HepG2 (cell line): ENCODE measurements around the gene GDAP2. TPM values are rescaled to one million over a fixed set of nuclear protein-coding genes. Genes with fewer than 3 reads are reported as not detected.
A peak's percentile ranks its signal among the peaks of the same experiment; 100 is the strongest.

Experiments used
- ASH2L ChIP-seq: fragments of 300-600, 200-600 bp; sonication (generic); IDR thresholded peaks from 2 replicates; pipeline ENCODE4 v1.7.0; 2017; ENCODE audit warnings: low read depth, mild to moderate bottlenecking, moderate library complexity, mixed read lengths, low read length; ENCODE audit not compliant: insufficient read length
- FOXM1 ChIP-seq: sonication (generic); formaldehyde crosslinking; IDR thresholded peaks from 2 replicates; pipeline ENCODE4 v1.5.0; 2020; ENCODE audit warnings: missing genetic modification reagents
- HDAC1 ChIP-seq: sonication (generic); formaldehyde crosslinking; IDR thresholded peaks from 2 replicates; pipeline ENCODE4 v1.5.1; 2020; ENCODE audit warnings: mild to moderate bottlenecking, missing genetic modification reagents
- HHEX ChIP-seq: IDR thresholded peaks from 2 replicates; pipeline ENCODE4 v1.6.1; 2016; ENCODE audit warnings: control low read depth
- ISX ChIP-seq: sonication (generic); formaldehyde crosslinking; conservative IDR thresholded peaks from 2 replicates; pipeline ENCODE4 v1.5.0; 2020; ENCODE audit warnings: missing genetic modification reagents
- JUND ChIP-seq: sonication (generic); formaldehyde crosslinking; IDR thresholded peaks from 2 replicates; pipeline ENCODE4 v1.8.0; 2022; ENCODE audit warnings: mild to moderate bottlenecking, missing genetic modification reagents
- NR3C1 ChIP-seq: sonication (generic); formaldehyde crosslinking; IDR thresholded peaks from 2 replicates; pipeline ENCODE4 v1.4.0; 2020; ENCODE audit warnings: missing genetic modification reagents
- PCBP2 ChIP-seq: fragments of 200-400 bp; formaldehyde crosslinking; optimal IDR thresholded peaks from 2 replicates; pipeline ENCODE3; 2018; ENCODE audit warnings: low read length, low read depth; ENCODE audit not compliant: poor library complexity, severe bottlenecking
- RFX1 ChIP-seq: fragments of 450-650 bp; IDR thresholded peaks from 2 replicates; pipeline ENCODE4 v1.6.1; 2017
- ZBTB1 ChIP-seq: sonication (generic); formaldehyde crosslinking; IDR thresholded peaks from 2 replicates; pipeline ENCODE4 v1.4.0; 2020; ENCODE audit warnings: missing genetic modification reagents, borderline replicate concordance
- ZFP37 ChIP-seq: sonication (generic); formaldehyde crosslinking; IDR thresholded peaks from 2 replicates; pipeline ENCODE4 v1.4.0; 2020; ENCODE audit warnings: missing genetic modification reagents, borderline replicate concordance
- ZNF136 ChIP-seq: sonication (generic); formaldehyde crosslinking; IDR thresholded peaks from 2 replicates; pipeline ENCODE4 v1.8.1; 2022; ENCODE audit warnings: low read depth, mild to moderate bottlenecking, moderate library complexity, missing genetic modification reagents
- ZNF205 ChIP-seq: IDR thresholded peaks from 2 replicates; pipeline ENCODE4 v1.6.1; 2018; ENCODE audit warnings: missing biosample characterization, missing genetic modification reagents
- ZNF549 ChIP-seq: sonication (generic); formaldehyde crosslinking; IDR thresholded peaks from 2 replicates; pipeline ENCODE4 v1.5.0; 2020; ENCODE audit warnings: missing genetic modification reagents
- ZNF556 ChIP-seq: sonication (generic); formaldehyde crosslinking; IDR thresholded peaks from 2 replicates; pipeline ENCODE4 v1.4.0; 2020; ENCODE audit warnings: mild to moderate bottlenecking, missing genetic modification reagents, borderline replicate concordance
- ZNF616 ChIP-seq: sonication (generic); formaldehyde crosslinking; IDR thresholded peaks from 2 replicates; pipeline ENCODE4 v1.5.0; 2020; ENCODE audit warnings: low read depth, mild to moderate bottlenecking, missing genetic modification reagents
- ZNF775 ChIP-seq: sonication (generic); formaldehyde crosslinking; IDR thresholded peaks from 2 replicates; pipeline ENCODE4 v1.4.0; 2020; ENCODE audit warnings: missing genetic modification reagents, mild to moderate bottlenecking, moderate library complexity, borderline replicate concordance
- polyA plus RNA-seq, 8 experiments: library from polyadenylated mRNA; depleted of rRNA in 3 of 8; stranded (reverse) in 7 of 8; unstranded in 1 of 8; fragments of >200 nt; fragmentation: Illumina TruSeq in 4 of 8; extraction: Trizol in 4 of 8; gene quantifications; 2 replicates each; pipeline versions ENCODE4 v1.2.1 to v1.2.3, GENCODE V29; 2011 to 2016; ENCODE audit warnings: low read depth in 4 of 8, missing spikeins in 1 of 8, mixed read lengths in 1 of 8; ENCODE audit not compliant: insufficient read depth in 1 of 8
- total RNA-seq, 5 experiments: library from RNA; depleted of rRNA; stranded (reverse); fragments of >200 nt; fragmentation: Illumina TruSeq; extraction: Trizol; gene quantifications; 2 replicates each; pipeline ENCODE4 v1.2.3, GENCODE V29; 2016; ENCODE audit warnings: low read depth in 1 of 5
- TF ChIP-seq, protein P1 (sequence below): sonication (generic); formaldehyde crosslinking; IDR thresholded peaks from 2 replicates; pipeline ENCODE4 v1.4.0; 2020; ENCODE audit warnings: missing genetic modification reagents, mild to moderate bottlenecking, borderline replicate concordance
- TF ChIP-seq, protein P2 (sequence below): sonication (generic); formaldehyde crosslinking; IDR thresholded peaks from 2 replicates; pipeline ENCODE4 v1.4.0; 2020; ENCODE audit warnings: missing genetic modification reagents, borderline replicate concordance
- TF ChIP-seq, protein P3 (sequence below): sonication (generic); formaldehyde crosslinking; conservative IDR thresholded peaks from 2 replicates; pipeline ENCODE4 v1.4.0; 2020; ENCODE audit warnings: missing genetic modification reagents
- TF ChIP-seq, protein P4 (sequence below), 2 experiments: fragments of 450-650 bp in 1 of 2; sonication (generic) in 1 of 2; formaldehyde crosslinking; IDR thresholded peaks; 2 replicates each; pipeline versions ENCODE4 v1.5.0 to v1.8.0; 2020 to 2022; ENCODE audit warnings: mild to moderate bottlenecking in 1 of 2, missing genetic modification reagents in 1 of 2
- TF ChIP-seq, protein P5 (sequence below): sonication (generic); formaldehyde crosslinking; IDR thresholded peaks from 2 replicates; pipeline ENCODE4 v1.5.0; 2020; ENCODE audit warnings: missing genetic modification reagents, mild to moderate bottlenecking, borderline replicate concordance

The GDAP2 gene
- total and polyA plus RNA-seq, 2 of the 13 experiments (the other 11 are each of a cell fraction or from before 2014, with no cell fraction given) = 11.4 to 23.2 TPM

DNA sequence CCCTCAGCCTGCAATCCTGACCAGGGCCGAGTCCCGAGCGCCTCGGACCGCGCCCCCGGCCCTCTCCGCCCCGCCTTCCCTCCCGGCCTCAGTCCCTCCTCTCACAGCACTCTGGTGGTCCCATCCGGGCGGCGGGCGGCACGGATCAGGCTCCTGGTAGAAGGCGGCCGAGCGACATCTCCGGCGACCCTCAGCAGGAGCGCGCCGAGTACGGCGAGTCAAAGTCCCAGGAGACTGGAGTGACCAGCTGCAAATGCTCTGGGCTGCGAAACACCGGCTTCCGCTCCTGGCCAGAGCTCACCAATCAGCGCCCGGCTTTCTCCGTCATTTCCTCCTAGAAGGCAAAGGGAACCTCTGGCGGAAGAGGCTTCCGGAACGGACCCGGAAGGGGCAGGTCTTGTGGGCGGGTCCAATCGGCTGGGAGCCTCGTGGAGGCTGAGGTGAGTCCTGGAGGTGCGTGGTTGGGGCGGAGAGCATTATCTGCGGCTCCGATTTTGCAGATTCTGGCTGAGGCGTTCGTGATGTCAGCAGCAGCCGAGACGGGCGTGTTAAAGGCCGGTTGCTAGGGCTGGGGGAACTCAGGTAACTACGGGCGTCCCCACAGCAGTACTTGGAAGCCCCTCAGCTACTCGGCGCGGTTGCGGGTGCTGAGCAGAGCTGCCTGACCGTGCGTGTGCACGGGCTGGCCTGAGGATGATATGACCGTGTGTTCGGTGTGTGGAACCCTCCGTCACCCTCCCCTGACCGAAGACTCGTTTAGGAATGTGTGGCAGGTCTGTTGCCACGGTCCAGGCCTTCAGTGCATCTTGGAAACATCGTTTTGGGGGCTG, at the start of gene GDAP2, which contains the start of gene WDR3 (continued):
- no peak for TF ChIP-seq ZNF549
- no peak for TF ChIP-seq FOXM1 (CRISPR knock-in tag)
- TF ChIP-seq ZNF205 (CRISPR knock-in tag) = no peak
- peak; percentile 69 for TF ChIP-seq HDAC1 (CRISPR knock-in tag)
- TF ChIP-seq, protein P1, sequence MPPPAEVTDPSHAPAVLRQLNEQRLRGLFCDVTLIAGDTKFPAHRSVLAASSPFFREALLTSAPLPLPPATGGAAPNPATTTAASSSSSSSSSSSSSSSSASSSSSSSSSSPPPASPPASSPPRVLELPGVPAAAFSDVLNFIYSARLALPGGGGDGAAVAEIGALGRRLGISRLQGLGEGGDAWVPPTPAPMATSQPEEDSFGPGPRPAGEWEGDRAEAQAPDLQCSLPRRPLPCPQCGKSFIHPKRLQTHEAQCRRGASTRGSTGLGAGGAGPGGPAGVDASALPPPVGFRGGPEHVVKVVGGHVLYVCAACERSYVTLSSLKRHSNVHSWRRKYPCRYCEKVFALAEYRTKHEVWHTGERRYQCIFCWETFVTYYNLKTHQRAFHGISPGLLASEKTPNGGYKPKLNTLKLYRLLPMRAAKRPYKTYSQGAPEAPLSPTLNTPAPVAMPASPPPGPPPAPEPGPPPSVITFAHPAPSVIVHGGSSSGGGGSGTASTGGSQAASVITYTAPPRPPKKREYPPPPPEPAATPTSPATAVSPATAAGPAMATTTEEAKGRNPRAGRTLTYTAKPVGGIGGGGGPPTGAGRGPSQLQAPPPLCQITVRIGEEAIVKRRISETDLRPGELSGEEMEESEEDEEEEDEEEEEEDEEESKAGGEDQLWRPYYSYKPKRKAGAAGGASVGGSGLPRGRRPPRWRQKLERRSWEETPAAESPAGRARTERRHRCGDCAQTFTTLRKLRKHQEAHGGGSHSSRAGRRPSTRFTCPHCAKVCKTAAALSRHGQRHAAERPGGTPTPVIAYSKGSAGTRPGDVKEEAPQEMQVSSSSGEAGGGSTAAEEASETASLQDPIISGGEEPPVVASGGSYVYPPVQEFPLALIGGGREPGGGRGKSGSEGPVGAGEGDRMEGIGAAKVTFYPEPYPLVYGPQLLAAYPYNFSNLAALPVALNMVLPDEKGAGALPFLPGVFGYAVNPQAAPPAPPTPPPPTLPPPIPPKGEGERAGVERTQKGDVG = no peak
- TF ChIP-seq HHEX (CRISPR knock-in tag) = no peak
- no peak for TF ChIP-seq JUND (CRISPR knock-in tag)
- no peak for TF ChIP-seq PCBP2
- TF ChIP-seq, protein P2, sequence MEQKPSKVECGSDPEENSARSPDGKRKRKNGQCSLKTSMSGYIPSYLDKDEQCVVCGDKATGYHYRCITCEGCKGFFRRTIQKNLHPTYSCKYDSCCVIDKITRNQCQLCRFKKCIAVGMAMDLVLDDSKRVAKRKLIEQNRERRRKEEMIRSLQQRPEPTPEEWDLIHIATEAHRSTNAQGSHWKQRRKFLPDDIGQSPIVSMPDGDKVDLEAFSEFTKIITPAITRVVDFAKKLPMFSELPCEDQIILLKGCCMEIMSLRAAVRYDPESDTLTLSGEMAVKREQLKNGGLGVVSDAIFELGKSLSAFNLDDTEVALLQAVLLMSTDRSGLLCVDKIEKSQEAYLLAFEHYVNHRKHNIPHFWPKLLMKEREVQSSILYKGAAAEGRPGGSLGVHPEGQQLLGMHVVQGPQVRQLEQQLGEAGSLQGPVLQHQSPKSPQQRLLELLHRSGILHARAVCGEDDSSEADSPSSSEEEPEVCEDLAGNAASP (CRISPR knock-in tag) = 0 out of 2 replicates have a peak, but pooled peaks have one; percentile 27
- TF ChIP-seq, protein P3, sequence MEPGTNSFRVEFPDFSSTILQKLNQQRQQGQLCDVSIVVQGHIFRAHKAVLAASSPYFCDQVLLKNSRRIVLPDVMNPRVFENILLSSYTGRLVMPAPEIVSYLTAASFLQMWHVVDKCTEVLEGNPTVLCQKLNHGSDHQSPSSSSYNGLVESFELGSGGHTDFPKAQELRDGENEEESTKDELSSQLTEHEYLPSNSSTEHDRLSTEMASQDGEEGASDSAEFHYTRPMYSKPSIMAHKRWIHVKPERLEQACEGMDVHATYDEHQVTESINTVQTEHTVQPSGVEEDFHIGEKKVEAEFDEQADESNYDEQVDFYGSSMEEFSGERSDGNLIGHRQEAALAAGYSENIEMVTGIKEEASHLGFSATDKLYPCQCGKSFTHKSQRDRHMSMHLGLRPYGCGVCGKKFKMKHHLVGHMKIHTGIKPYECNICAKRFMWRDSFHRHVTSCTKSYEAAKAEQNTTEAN = no peak
- TF ChIP-seq ZNF775 (CRISPR knock-in tag) = no peak
- no peak for TF ChIP-seq ISX (CRISPR knock-in tag)
- no peak for TF ChIP-seq NR3C1 (CRISPR knock-in tag)
- TF ChIP-seq, protein P4, sequence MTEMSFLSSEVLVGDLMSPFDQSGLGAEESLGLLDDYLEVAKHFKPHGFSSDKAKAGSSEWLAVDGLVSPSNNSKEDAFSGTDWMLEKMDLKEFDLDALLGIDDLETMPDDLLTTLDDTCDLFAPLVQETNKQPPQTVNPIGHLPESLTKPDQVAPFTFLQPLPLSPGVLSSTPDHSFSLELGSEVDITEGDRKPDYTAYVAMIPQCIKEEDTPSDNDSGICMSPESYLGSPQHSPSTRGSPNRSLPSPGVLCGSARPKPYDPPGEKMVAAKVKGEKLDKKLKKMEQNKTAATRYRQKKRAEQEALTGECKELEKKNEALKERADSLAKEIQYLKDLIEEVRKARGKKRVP (CRISPR knock-in tag; IDR thresholded peaks at IDR 0.05) = peak in 1 of 2 experiments; percentile 33; a peak in 1 of 4 replicates
- TF ChIP-seq ZNF616 (CRISPR knock-in tag) = no peak; the same call in 1 of the 2 replicates
- TF ChIP-seq ZFP37 = no peak
- peak; percentile 66; the same call in 1 of the 2 replicates for TF ChIP-seq ZNF556 (CRISPR knock-in tag)
- peak; percentile 71 for TF ChIP-seq ASH2L
- TF ChIP-seq RFX1 = no peak
- TF ChIP-seq, protein P5, sequence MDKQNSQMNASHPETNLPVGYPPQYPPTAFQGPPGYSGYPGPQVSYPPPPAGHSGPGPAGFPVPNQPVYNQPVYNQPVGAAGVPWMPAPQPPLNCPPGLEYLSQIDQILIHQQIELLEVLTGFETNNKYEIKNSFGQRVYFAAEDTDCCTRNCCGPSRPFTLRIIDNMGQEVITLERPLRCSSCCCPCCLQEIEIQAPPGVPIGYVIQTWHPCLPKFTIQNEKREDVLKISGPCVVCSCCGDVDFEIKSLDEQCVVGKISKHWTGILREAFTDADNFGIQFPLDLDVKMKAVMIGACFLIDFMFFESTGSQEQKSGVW (CRISPR knock-in tag) = no peak
- TF ChIP-seq ZBTB1 = no peak
- TF ChIP-seq ZNF136 (CRISPR knock-in tag) = 0 out of 2 replicates have a peak, but pooled peaks have one; percentile 44
